Adrenal gland (tissue), 5 donors: ENCODE data around the gene SEH1L.

ENCODE experiments used
- CTCF ChIP-seq, 6 experiments: fragments of 450-650 bp in 4 of 6; fragments of 200-600 bp in 2 of 6; sonication (generic) in 1 of 6; IDR thresholded peaks; 1 replicate in 5 of 6; 2 replicates in 1 of 6; pipeline versions ENCODE4 v1.5.1 to v1.8.0; 2016 to 2021; ENCODE audit warnings: antibody characterized with exemption in 6 of 6, mild to moderate bottlenecking in 2 of 6, moderate library complexity in 1 of 6
- POLR2A ChIP-seq, 2 donors: fragments of 450-650 bp; IDR thresholded peaks; one replicate each; pipeline ENCODE4 v1.6.1; 2017; ENCODE audit warnings: antibody characterized with exemption in 2 of 2, mild to moderate bottlenecking in 2 of 2, moderate library complexity in 1 of 2
- donor health status: DM: no; HTN: no; CAD: no.

GRCh38 chr18:13017247-13017875 is 69.5 kb downstream of the SEH1L start:
- TF ChIP-seq CTCF (IDR thresholded peaks at IDR 0.05) (no peak), POLR2A (IDR thresholded peaks at IDR 0.05) (no peak)
